RWPE2 (cell line): ENCODE results near the gene PTPN23.

Experiments used
- ATAC-seq: fragments of 200-7000 bp; cut with Tn5 transposase; 3 replicates; pipeline ENCODE4 v1.9.1; 2021; ENCODE audit warnings: low read depth
- DNase-seq: peaks from one replicate; pipeline ENCODE4 v3.0.0-alpha.2; 2020; ENCODE audit warnings: low spot score
- H3K27ac ChIP-seq: fragments of 450-650 bp; 2 replicates; pipeline ENCODE4 v1.5.1; 2017; ENCODE audit warnings: mild to moderate bottlenecking; ENCODE audit not compliant: poor library complexity, severe bottlenecking
- H3K27me3 ChIP-seq: fragments of 250-450 bp; sonication (Bioruptor Pico); 2 replicates; pipeline ENCODE4 v1.5.1; 2021; ENCODE audit warnings: mild to moderate bottlenecking, moderate library complexity; ENCODE audit not compliant: insufficient read depth, poor library complexity, severe bottlenecking
- H3K36me3 ChIP-seq: fragments of 250-450 bp; sonication (Bioruptor Pico); 2 replicates; pipeline ENCODE4 v1.5.1; 2020; ENCODE audit warnings: low read depth, mild to moderate bottlenecking, moderate library complexity
- H3K4me1 ChIP-seq: fragments of 250-450 bp; sonication (Bioruptor Pico); 2 replicates; pipeline ENCODE4 v1.5.1; 2021; ENCODE audit warnings: mild to moderate bottlenecking, moderate library complexity; ENCODE audit not compliant: insufficient read depth, poor library complexity, severe bottlenecking
- H3K4me3 ChIP-seq: fragments of 250-450 bp; sonication (Bioruptor Pico); 2 replicates; pipeline ENCODE4 v1.5.1; 2021; ENCODE audit warnings: mild to moderate bottlenecking, moderate library complexity; ENCODE audit not compliant: severe bottlenecking
- H3K9me3 ChIP-seq: fragments of 250-450 bp; sonication (Bioruptor Pico); 2 replicates; pipeline ENCODE4 v1.5.1; 2021; ENCODE audit warnings: mild to moderate bottlenecking, moderate library complexity; ENCODE audit not compliant: severe bottlenecking
- CTCF ChIP-seq: fragments of 450-650 bp; IDR thresholded peaks from one replicate; pipeline ENCODE4 v1.5.1; 2017; ENCODE audit warnings: mild to moderate bottlenecking, moderate library complexity; ENCODE audit not compliant: poor library complexity, severe bottlenecking

Gene PTPN23

GRCh38 chr3:47410801-47411646 lies 30.2 kb downstream of the PTPN23 start:
- no peak for TF ChIP-seq CTCF
- peaks cover 56% of the 10 kb centered on the region for H3K36me3 ChIP-seq
- DNase-seq, result peak; percentile 61
- H3K4me1 ChIP-seq, result no peaks in the 10 kb centered on the region
- H3K9me3 ChIP-seq, result no peaks in the 10 kb centered on the region
- H3K27me3 ChIP-seq, result no peaks in the 10 kb centered on the region
- H3K27ac ChIP-seq, result no peak overlapping the region
- H3K4me3 ChIP-seq, result no peak overlapping the region
- no peak for ATAC-seq

- no peak for TF ChIP-seq CTCF
- Histone ChIP-seq H3K36me3 (peaks cover 57% of the 10 kb centered on the region), H3K9me3 (no peaks in the 10 kb centered on the region), H3K4me1 (no peaks in the 10 kb centered on the region), H3K4me3 (no peak overlapping the region), H3K27ac (no peak overlapping the region), H3K27me3 (no peaks in the 10 kb centered on the region)
- DNase-seq (no peak), ATAC-seq (no peak)
Observed at GRCh38 chr3:47411696-47412452, 31.1 kb downstream of the PTPN23 start.

GRCh38 chr3:47412453-47412756 lies 31.6 kb downstream of the PTPN23 start:
- H3K9me3 ChIP-seq, result no peaks in the 10 kb centered on the region
- H3K4me1 ChIP-seq, result no peaks in the 10 kb centered on the region
- ATAC-seq (no peak), DNase-seq (no peak)
- TF ChIP-seq CTCF, result no peak
- H3K4me3 ChIP-seq, result no peak overlapping the region
- H3K27ac ChIP-seq, result no peak overlapping the region
- H3K36me3 ChIP-seq, result peaks cover 57% of the 10 kb centered on the region
- H3K27me3 ChIP-seq, result no peaks in the 10 kb centered on the region

- no peak for TF ChIP-seq CTCF
- H3K36me3 ChIP-seq, result peaks cover 53% of the 10 kb centered on the region
Observed at GRCh38 chr3:47412842-47413520, 32.2 kb downstream of the PTPN23 start.

More at GRCh38 chr3:47412842-47413520, 32.2 kb downstream of the PTPN23 start:
- Histone ChIP-seq H3K4me3 (no peak overlapping the region), H3K4me1 (no peaks in the 10 kb centered on the region), H3K27ac (no peak overlapping the region), H3K9me3 (no peaks in the 10 kb centered on the region), H3K27me3 (no peaks in the 10 kb centered on the region)
- ATAC-seq (no peak), DNase-seq (no peak)
